ENCODE results near the gene TMEM11. TPM values are rescaled to one million over a fixed set of nuclear protein-coding genes. Genes with fewer than 3 reads are reported as not detected.
"Not testable (repeated sequence)": the region's sequence is repeated elsewhere in the genome, so short reads cannot be mapped to it uniquely, and the experiment has no call there.

The TMEM11 gene
- total and polyA plus RNA-seq, 4 donors: 9.3 to 20.8 (median 11.6) TPM

GRCh38 chr17:21194703-21195102 lies 19.3 kb downstream of the TMEM11 start (continued):
- no peak for TF ChIP-seq ZBTB33 (IDR thresholded peaks at IDR 0.05)
- no peak for TF ChIP-seq RXRA (IDR thresholded peaks at IDR 0.05)

- Histone ChIP-seq H3K9ac (ENCODE audit: low read depth in 1 of 2, low read length in 2 of 2) (no peak overlapping the region), H3K9me3 (ENCODE audit: control insufficient read depth in 4 of 4, low read length in 3 of 4) (no peaks in the 10 kb centered on the region), H3K27ac (ENCODE audit: low read depth in 1 of 2, low read length in 2 of 2) (no peak overlapping the region), H3K27me3 (ENCODE audit: control insufficient read depth in 4 of 4, insufficient read depth in 4 of 4, low read length in 3 of 4) (no peaks in the 10 kb centered on the region), H3K4me1 (ENCODE audit: control insufficient read depth in 4 of 4, insufficient read depth in 4 of 4, low read length in 3 of 4) (no peaks in the 10 kb centered on the region), H3K4me3 (ENCODE audit: low read depth in 1 of 3, low read length in 3 of 3) (no peak overlapping the region), H3K36me3 (ENCODE audit: control insufficient read depth in 4 of 4, insufficient read depth in 3 of 4, low read depth in 1 of 4, low read length in 3 of 4) (peaks cover 5 to 18% (median 11%) of the 10 kb centered on the region in 4 donors)
- TF ChIP-seq NR2F2 (IDR thresholded peaks at IDR 0.05) (peak; percentile 18), HNF4A (conservative IDR thresholded peaks at IDR 0.05) (no peak), RXRA (IDR thresholded peaks at IDR 0.05) (peak in 1 of 2 donors; percentile 23), SP1 (IDR thresholded peaks at IDR 0.05) (peak; percentile 10), REST (IDR thresholded peaks at IDR 0.05) (no peak), RAD21 (IDR thresholded peaks at IDR 0.05) (peak in 1 of 2 donors; percentile 17), GABPA (IDR thresholded peaks at IDR 0.05 in 1 of 2, conservative IDR thresholded peaks at IDR 0.05 in 1 of 2) (no peak), ATF3 (IDR thresholded peaks at IDR 0.05) (no peak), HNF4G (IDR thresholded peaks at IDR 0.05) (no peak), ZBTB33 (IDR thresholded peaks at IDR 0.05) (no peak), FOXA1 (IDR thresholded peaks at IDR 0.05) (no peak)
- 62% methylated on average over 8 of the region's 8 CpGs for WGBS
- DNase-seq (ENCODE audit: low spot score): no peak
Observed at GRCh38 chr17:21194226-21194625, 19.7 kb downstream of the TMEM11 start.

- TF ChIP-seq RAD21 (IDR thresholded peaks at IDR 0.05) (no peak), ATF3 (IDR thresholded peaks at IDR 0.05) (no peak), RXRA (IDR thresholded peaks at IDR 0.05) (no peak), YY1 (IDR thresholded peaks at IDR 0.05) (no peak), MAX (IDR thresholded peaks at IDR 0.05) (no peak), GABPA (IDR thresholded peaks at IDR 0.05 in 1 of 2, conservative IDR thresholded peaks at IDR 0.05 in 1 of 2) (no peak), ZBTB33 (IDR thresholded peaks at IDR 0.05) (no peak), HNF4G (IDR thresholded peaks at IDR 0.05) (no peak)
- Histone ChIP-seq H3K27ac (ENCODE audit: low read depth in 1 of 2, low read length in 2 of 2) (no peak overlapping the region), H3K4me1 (ENCODE audit: control insufficient read depth in 4 of 4, insufficient read depth in 4 of 4, low read length in 3 of 4) (no peaks in the 10 kb centered on the region), H3K4me3 (ENCODE audit: low read depth in 1 of 3, low read length in 3 of 3) (no peak overlapping the region), H3K9ac (ENCODE audit: low read depth in 1 of 2, low read length in 2 of 2) (no peak overlapping the region), H3K9me3 (ENCODE audit: control insufficient read depth in 4 of 4, low read length in 3 of 4) (no peaks in the 10 kb centered on the region), H3K27me3 (ENCODE audit: control insufficient read depth in 4 of 4, insufficient read depth in 4 of 4, low read length in 3 of 4) (no peaks in the 10 kb centered on the region), H3K36me3 (ENCODE audit: control insufficient read depth in 4 of 4, insufficient read depth in 3 of 4, low read depth in 1 of 4, low read length in 3 of 4) (peaks cover 5 to 11% (median 9%) of the 10 kb centered on the region in 4 donors)
- 74% methylated on average over 5 of the region's 5 CpGs for WGBS
- DNase-seq (ENCODE audit: low spot score): no peak
Observed at GRCh38 chr17:21193031-21193430, 20.9 kb downstream of the TMEM11 start.

- H3K4me3 ChIP-seq (ENCODE audit: low read depth in 1 of 3, low read length in 3 of 3); DNase-seq (ENCODE audit: low spot score); H3K36me3 ChIP-seq (ENCODE audit: control insufficient read depth in 4 of 4, insufficient read depth in 3 of 4, low read depth in 1 of 4, low read length in 3 of 4); H3K9ac ChIP-seq (ENCODE audit: low read depth in 1 of 2, low read length in 2 of 2); H3K4me1 ChIP-seq (ENCODE audit: control insufficient read depth in 4 of 4, insufficient read depth in 4 of 4, low read length in 3 of 4); H3K27ac ChIP-seq (ENCODE audit: low read depth in 1 of 2, low read length in 2 of 2); H3K27me3 ChIP-seq (ENCODE audit: control insufficient read depth in 4 of 4, insufficient read depth in 4 of 4, low read length in 3 of 4); H3K9me3 ChIP-seq (ENCODE audit: control insufficient read depth in 4 of 4, low read length in 3 of 4): not testable (repeated sequence)
- 95% methylated on average over 7 of the region's 7 CpGs for WGBS
Observed at GRCh38 chr17:21192414-21192813, 21.5 kb downstream of the TMEM11 start.

All from liver (tissue), 9 donors.